Testis (tissue), 2 donors: ENCODE data around the gene RYR3.

Experiments
- CTCF ChIP-seq, 3 experiments: fragments of 450-650 bp in 2 of 3; fragments of 200-600 bp in 1 of 3; sonication (generic) in 1 of 3; IDR thresholded peaks; one replicate each; pipeline ENCODE4 v1.5.1; 2016 to 2019; ENCODE audit warnings: antibody characterized with exemption in 3 of 3, mild to moderate bottlenecking in 2 of 3, moderate library complexity in 1 of 3
- POLR2A ChIP-seq: fragments of 450-650 bp; IDR thresholded peaks from one replicate; pipeline ENCODE4 v1.6.1; 2017; ENCODE audit warnings: antibody characterized with exemption, mild to moderate bottlenecking, moderate library complexity

GRCh38 chr15:33535135-33535534 lies 224.4 kb downstream of the RYR3 start:
- no peak for TF ChIP-seq CTCF (IDR thresholded peaks at IDR 0.05)
- no peak for TF ChIP-seq POLR2A
